PFSK-1 (cell line): ENCODE measurements around the gene C21orf58.
A peak's percentile ranks its signal among the peaks of the same experiment; 100 is the strongest.

Experiments
- FOXP2 ChIP-seq: optimal IDR thresholded peaks from 2 replicates; pipeline ENCODE3; 2011; ENCODE audit warnings: borderline replicate concordance, control low read depth, inconsistent platforms; ENCODE audit not compliant: insufficient read depth; ENCODE audit errors: extremely low read length, extremely low read depth
- POLR2AphosphoS5 ChIP-seq: IDR thresholded peaks from 2 replicates; pipeline ENCODE4 v1.6.1; 2012; ENCODE audit warnings: low read depth, mild to moderate bottlenecking, control low read depth, low read length, moderate library complexity
- SIN3A ChIP-seq: IDR thresholded peaks from 2 replicates; pipeline ENCODE4 v1.6.1; 2012; ENCODE audit warnings: mild to moderate bottlenecking, low read length, moderate library complexity, borderline replicate concordance; ENCODE audit not compliant: insufficient read depth
- TAF1 ChIP-seq: IDR thresholded peaks from 2 replicates; pipeline ENCODE4 v1.6.1; 2012; ENCODE audit warnings: low read length, control low read depth, borderline replicate concordance; ENCODE audit not compliant: insufficient read depth
- TF ChIP-seq, protein P1 (sequence below), 2 experiments: IDR thresholded peaks; 2 replicates each; pipeline versions ENCODE4 v1.6.1 to v1.8.0; 2011 to 2012; ENCODE audit warnings: low read depth in 2 of 2, low read length in 2 of 2, control low read depth in 1 of 2, inconsistent platforms in 1 of 2, mild to moderate bottlenecking in 1 of 2, moderate library complexity in 1 of 2; ENCODE audit not compliant: insufficient read depth in 1 of 2

Gene C21orf58

DNA sequence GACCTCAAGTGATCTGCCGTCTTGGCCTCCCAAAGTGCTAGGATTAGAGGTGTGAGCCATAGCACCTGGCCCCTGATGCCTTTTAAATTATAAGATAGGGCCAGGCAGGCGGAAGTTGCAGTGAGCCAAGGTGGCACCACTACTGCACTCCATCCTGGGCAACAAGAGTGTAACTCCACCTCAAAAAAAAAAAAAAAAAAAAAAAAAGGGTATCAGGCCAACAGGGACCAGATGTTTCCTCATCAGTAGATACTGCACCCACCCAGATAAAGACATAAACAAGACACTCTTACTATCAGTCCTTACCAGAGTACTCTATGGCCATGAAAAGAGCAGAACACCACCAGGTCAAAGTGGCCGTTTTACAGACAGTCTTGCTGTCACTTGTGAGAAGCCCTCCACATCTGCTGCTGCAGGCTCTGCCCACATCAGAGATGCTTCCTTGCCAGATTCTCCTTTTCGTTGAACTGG, 3.3 kb downstream of the C21orf58 start:
- TF ChIP-seq TAF1 (no peak), POLR2AphosphoS5 (no peak; the same call in none of the 2 replicates), SIN3A (no peak), FOXP2 (no peak)
- TF ChIP-seq, protein P1, sequence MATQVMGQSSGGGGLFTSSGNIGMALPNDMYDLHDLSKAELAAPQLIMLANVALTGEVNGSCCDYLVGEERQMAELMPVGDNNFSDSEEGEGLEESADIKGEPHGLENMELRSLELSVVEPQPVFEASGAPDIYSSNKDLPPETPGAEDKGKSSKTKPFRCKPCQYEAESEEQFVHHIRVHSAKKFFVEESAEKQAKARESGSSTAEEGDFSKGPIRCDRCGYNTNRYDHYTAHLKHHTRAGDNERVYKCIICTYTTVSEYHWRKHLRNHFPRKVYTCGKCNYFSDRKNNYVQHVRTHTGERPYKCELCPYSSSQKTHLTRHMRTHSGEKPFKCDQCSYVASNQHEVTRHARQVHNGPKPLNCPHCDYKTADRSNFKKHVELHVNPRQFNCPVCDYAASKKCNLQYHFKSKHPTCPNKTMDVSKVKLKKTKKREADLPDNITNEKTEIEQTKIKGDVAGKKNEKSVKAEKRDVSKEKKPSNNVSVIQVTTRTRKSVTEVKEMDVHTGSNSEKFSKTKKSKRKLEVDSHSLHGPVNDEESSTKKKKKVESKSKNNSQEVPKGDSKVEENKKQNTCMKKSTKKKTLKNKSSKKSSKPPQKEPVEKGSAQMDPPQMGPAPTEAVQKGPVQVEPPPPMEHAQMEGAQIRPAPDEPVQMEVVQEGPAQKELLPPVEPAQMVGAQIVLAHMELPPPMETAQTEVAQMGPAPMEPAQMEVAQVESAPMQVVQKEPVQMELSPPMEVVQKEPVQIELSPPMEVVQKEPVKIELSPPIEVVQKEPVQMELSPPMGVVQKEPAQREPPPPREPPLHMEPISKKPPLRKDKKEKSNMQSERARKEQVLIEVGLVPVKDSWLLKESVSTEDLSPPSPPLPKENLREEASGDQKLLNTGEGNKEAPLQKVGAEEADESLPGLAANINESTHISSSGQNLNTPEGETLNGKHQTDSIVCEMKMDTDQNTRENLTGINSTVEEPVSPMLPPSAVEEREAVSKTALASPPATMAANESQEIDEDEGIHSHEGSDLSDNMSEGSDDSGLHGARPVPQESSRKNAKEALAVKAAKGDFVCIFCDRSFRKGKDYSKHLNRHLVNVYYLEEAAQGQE (IDR thresholded peaks at IDR 0.05; ENCODE audit: insufficient read depth in 1 of 2, low read depth in 2 of 2, low read length in 2 of 2), result no peak

GRCh38 chr21:46319186-46319585, 4.5 kb downstream of the C21orf58 start:
- TF ChIP-seq TAF1, result no peak
- TF ChIP-seq POLR2AphosphoS5, result no peak
- TF ChIP-seq SIN3A, result no peak
- TF ChIP-seq, protein P1 (IDR thresholded peaks at IDR 0.05; ENCODE audit: insufficient read depth in 1 of 2, low read depth in 2 of 2, low read length in 2 of 2), result no peak
- TF ChIP-seq FOXP2, result no peak

DNA sequence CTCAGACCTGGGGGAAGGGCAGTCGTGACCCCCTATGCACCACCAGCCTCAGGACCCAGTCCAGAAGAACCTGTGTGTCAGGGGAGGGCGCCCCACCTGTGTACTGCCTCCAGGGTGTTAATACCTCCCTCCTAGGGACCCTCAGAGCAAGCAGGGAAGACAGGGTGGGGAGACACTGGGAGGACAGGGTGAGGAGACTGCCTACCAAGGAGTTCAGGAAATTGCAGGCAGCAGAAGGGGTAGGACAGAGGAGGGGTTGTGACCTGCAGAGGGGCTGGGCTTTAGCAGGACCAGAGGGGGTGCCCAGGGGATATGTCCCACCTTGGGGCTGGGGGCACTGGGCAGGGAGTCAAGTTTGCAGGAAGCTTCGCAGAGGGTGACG, 5.2 kb downstream of the C21orf58 start:
- TF ChIP-seq, protein P1 (IDR thresholded peaks at IDR 0.05; ENCODE audit: insufficient read depth in 1 of 2, low read depth in 2 of 2, low read length in 2 of 2), result no peak
- TF ChIP-seq SIN3A (no peak), FOXP2 (no peak), TAF1 (no peak), POLR2AphosphoS5 (peak; percentile 39; the same call in 1 of the 2 replicates)

- TF ChIP-seq TAF1 (no peak), POLR2AphosphoS5 (no peak), FOXP2 (no peak), SIN3A (no peak)
- TF ChIP-seq, protein P1 (IDR thresholded peaks at IDR 0.05; ENCODE audit: insufficient read depth in 1 of 2, low read depth in 2 of 2, low read length in 2 of 2), result no peak
These were observed 5.8 kb downstream of the C21orf58 start for GRCh38 chr21:46317710-46318463.
